ENCODE results near the gene ABR.

DNA sequence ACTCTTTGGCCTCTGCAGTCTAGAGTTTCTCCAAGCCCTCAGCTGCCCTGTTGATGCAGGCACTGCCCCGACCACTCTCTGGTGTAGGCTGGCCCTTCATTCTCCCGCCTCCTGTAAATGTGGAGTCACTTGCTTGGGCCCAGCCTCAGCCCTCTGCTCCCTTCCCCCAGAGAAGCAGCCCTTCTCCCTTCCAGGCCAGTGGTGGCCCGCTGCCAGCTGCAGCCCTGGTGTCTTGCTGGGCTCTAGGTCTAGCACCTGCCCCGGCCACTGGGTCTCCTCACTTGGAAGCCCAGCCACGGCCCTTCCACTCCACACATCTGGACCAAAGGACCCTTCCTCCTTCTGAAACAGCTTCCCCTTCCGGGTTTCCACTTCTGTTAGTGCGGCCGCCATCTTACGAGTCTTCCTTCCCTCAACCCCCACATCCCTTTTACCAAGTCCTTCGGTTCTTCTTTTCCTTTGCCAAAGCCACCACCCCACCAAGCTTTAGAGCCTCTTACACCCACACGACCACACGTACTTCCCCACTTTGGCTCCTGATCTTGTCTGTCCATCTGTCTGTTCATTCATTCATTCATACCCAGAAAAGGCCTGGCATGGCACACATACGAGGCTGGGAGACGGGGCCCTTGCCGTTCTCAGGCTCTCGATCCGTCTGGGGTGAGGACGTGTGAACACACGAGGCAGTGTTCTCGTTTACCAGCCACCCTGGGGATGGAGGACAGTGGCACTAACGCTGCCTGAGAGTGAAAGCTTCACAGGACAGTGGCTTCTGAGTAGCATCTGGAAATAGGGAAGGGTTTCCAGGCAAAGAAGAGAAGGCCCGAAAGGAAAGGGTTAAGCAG, 68.0 kb downstream of the ABR start:
- no peak for TF ChIP-seq POLR2A (IDR thresholded peaks at IDR 0.05)
- TF ChIP-seq, protein P1, sequence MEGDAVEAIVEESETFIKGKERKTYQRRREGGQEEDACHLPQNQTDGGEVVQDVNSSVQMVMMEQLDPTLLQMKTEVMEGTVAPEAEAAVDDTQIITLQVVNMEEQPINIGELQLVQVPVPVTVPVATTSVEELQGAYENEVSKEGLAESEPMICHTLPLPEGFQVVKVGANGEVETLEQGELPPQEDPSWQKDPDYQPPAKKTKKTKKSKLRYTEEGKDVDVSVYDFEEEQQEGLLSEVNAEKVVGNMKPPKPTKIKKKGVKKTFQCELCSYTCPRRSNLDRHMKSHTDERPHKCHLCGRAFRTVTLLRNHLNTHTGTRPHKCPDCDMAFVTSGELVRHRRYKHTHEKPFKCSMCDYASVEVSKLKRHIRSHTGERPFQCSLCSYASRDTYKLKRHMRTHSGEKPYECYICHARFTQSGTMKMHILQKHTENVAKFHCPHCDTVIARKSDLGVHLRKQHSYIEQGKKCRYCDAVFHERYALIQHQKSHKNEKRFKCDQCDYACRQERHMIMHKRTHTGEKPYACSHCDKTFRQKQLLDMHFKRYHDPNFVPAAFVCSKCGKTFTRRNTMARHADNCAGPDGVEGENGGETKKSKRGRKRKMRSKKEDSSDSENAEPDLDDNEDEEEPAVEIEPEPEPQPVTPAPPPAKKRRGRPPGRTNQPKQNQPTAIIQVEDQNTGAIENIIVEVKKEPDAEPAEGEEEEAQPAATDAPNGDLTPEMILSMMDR (IDR thresholded peaks at IDR 0.05 in 8 of 11, conservative IDR thresholded peaks at IDR 0.05 in 3 of 11) = no peak

All from spleen (tissue), 7 donors.